Measurements from ENCODE around the gene SLC66A1. TPM values are rescaled to one million over a fixed set of nuclear protein-coding genes. Genes with fewer than 3 reads are reported as not detected.

Gene SLC66A1
- total RNA-seq, 1 experiment from 2014 or later: 24.0 TPM

- Histone ChIP-seq H3K4me1 (no peaks in the 10 kb centered on the region), H3K36me3 (ENCODE audit: control insufficient read depth, insufficient read depth, low read length) (no peaks in the 10 kb centered on the region; the same call in 1 of the 2 replicates), H3K27me3 (replicated peaks; ENCODE audit: control insufficient read depth, insufficient read depth, low read length) (no peaks in the 10 kb centered on the region), H3K9me3 (no peaks in the 10 kb centered on the region), H3K4me3 (ENCODE audit: low read depth, low read length) (no peak overlapping the region)
- ChIA-PET CTCF (interaction anchor here (1.5 kb wide), 1 partner anchor 276 kb away, joined by 5 read pairs; no protein-coding TSS in a partner anchor), POLR2A (no interaction called here)
- H3K27ac Mint-ChIP-seq (ENCODE audit: unreplicated experiment): no peak overlapping the region
- H3K4me3 Mint-ChIP-seq (ENCODE audit: unreplicated experiment): no peak overlapping the region
- no peaks in the 10 kb centered on the region for H3K4me1 Mint-ChIP-seq (ENCODE audit: low read depth, unreplicated experiment)
- H3K9me3 Mint-ChIP-seq (ENCODE audit: unreplicated experiment): no peaks in the 10 kb centered on the region
- no peaks in the 10 kb centered on the region for H3K27me3 Mint-ChIP-seq (ENCODE audit: insufficient read depth, unreplicated experiment)
- no peak for DNase-seq
- TF ChIP-seq, protein P1, sequence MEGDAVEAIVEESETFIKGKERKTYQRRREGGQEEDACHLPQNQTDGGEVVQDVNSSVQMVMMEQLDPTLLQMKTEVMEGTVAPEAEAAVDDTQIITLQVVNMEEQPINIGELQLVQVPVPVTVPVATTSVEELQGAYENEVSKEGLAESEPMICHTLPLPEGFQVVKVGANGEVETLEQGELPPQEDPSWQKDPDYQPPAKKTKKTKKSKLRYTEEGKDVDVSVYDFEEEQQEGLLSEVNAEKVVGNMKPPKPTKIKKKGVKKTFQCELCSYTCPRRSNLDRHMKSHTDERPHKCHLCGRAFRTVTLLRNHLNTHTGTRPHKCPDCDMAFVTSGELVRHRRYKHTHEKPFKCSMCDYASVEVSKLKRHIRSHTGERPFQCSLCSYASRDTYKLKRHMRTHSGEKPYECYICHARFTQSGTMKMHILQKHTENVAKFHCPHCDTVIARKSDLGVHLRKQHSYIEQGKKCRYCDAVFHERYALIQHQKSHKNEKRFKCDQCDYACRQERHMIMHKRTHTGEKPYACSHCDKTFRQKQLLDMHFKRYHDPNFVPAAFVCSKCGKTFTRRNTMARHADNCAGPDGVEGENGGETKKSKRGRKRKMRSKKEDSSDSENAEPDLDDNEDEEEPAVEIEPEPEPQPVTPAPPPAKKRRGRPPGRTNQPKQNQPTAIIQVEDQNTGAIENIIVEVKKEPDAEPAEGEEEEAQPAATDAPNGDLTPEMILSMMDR (IDR thresholded peaks at IDR 0.05; ENCODE audit: insufficient read depth in 1 of 2, low read depth in 1 of 2, low read length in 1 of 2, severe bottlenecking in 1 of 2, unreplicated experiment in 1 of 2): no peak
- BruUV-seq (replicated peaks): no TSS peak
- H3K36me3 Mint-ChIP-seq (ENCODE audit: insufficient read depth, unreplicated experiment): peaks cover 57% of the 10 kb centered on the region
- intact Hi-C loops (cut with micrococcal nuclease; ENCODE audit: unreplicated experiment): no loop called here
Observed at GRCh38 chr1:19374926-19375325, 62.8 kb downstream of the SLC66A1 start.

DNA sequence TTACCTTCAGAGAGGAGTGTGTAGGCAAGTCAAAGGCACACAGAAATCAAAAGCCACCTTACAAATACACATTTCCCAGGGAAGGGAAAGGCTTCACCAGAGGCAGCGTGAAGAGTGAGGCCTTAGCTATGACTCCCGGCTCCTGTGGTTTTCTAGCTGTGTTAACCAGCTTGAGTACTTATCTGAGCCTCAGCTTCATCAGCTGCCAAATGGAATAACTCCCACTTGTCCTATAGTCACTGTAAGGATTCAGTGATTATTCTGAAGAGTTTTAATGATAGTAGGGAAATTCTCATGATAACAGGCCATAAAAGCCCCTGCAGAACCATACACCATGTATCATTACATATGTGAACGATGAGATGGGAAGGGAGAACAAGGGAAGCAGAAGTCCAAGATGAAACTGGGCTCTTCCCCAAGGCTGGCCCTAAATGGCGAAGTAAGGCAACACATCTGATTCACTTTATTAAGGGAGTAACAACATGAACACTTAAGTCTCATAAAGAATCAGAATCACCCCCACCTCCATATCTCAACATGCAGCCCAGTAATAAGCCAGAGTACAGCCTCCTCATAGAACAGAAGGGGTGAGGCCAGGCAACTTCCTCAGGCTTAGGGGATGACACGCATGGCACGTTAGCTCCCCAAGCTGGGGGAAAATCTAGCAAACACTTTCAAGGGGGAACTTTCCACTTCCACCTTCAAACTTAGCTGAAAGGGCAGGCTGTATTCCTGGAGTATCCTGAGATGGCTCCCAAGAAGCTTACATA is 63.7 kb downstream of the SLC66A1 start:
- Histone ChIP-seq H3K36me3 (ENCODE audit: control insufficient read depth, insufficient read depth, low read length) (no peaks in the 10 kb centered on the region; the same call in 1 of the 2 replicates), H3K27me3 (replicated peaks; ENCODE audit: control insufficient read depth, insufficient read depth, low read length) (no peaks in the 10 kb centered on the region), H3K4me3 (ENCODE audit: low read depth, low read length) (no peak overlapping the region), H3K9me3 (no peaks in the 10 kb centered on the region), H3K4me1 (no peaks in the 10 kb centered on the region)
- no peaks in the 10 kb centered on the region for H3K27me3 Mint-ChIP-seq (ENCODE audit: insufficient read depth, unreplicated experiment)
- no peak overlapping the region for H3K4me3 Mint-ChIP-seq (ENCODE audit: unreplicated experiment)
- H3K36me3 Mint-ChIP-seq (ENCODE audit: insufficient read depth, unreplicated experiment): peaks cover 51% of the 10 kb centered on the region
- CTCF ChIA-PET: interaction anchor here (1.5 kb wide), 1 partner anchor 275 kb away, joined by 5 read pairs; no protein-coding TSS in a partner anchor
- H3K4me1 Mint-ChIP-seq (ENCODE audit: low read depth, unreplicated experiment): no peaks in the 10 kb centered on the region
- TF ChIP-seq, protein P1 (IDR thresholded peaks at IDR 0.05; ENCODE audit: insufficient read depth in 1 of 2, low read depth in 1 of 2, low read length in 1 of 2, severe bottlenecking in 1 of 2, unreplicated experiment in 1 of 2): no peak
- BruUV-seq (replicated peaks): no TSS peak
- H3K27ac Mint-ChIP-seq (ENCODE audit: unreplicated experiment): no peak overlapping the region
- DNase-seq: no peak
- POLR2A ChIA-PET: no interaction called here
- intact Hi-C loops (cut with micrococcal nuclease; ENCODE audit: unreplicated experiment): no loop called here
- H3K9me3 Mint-ChIP-seq (ENCODE audit: unreplicated experiment): no peaks in the 10 kb centered on the region

- no peaks in the 10 kb centered on the region for H3K9me3 Mint-ChIP-seq (ENCODE audit: unreplicated experiment)
- no peaks in the 10 kb centered on the region for H3K4me1 ChIP-seq
- no peaks in the 10 kb centered on the region for H3K27me3 ChIP-seq (replicated peaks; ENCODE audit: control insufficient read depth, insufficient read depth, low read length)
- no peaks in the 10 kb centered on the region for H3K27me3 Mint-ChIP-seq (ENCODE audit: insufficient read depth, unreplicated experiment)
- intact Hi-C loops (cut with micrococcal nuclease; ENCODE audit: unreplicated experiment): no loop called here
- BruUV-seq (replicated peaks): no TSS peak
- no peaks in the 10 kb centered on the region for H3K9me3 ChIP-seq
- no peak overlapping the region for H3K4me3 ChIP-seq (ENCODE audit: low read depth, low read length)
- no peak for DNase-seq
- H3K4me1 Mint-ChIP-seq (ENCODE audit: low read depth, unreplicated experiment): no peaks in the 10 kb centered on the region
- no peak overlapping the region for H3K27ac Mint-ChIP-seq (ENCODE audit: unreplicated experiment)
- H3K36me3 ChIP-seq (ENCODE audit: control insufficient read depth, insufficient read depth, low read length): no peaks in the 10 kb centered on the region; the same call in 1 of the 2 replicates
- H3K36me3 Mint-ChIP-seq (ENCODE audit: insufficient read depth, unreplicated experiment): peaks cover 50% of the 10 kb centered on the region
- CTCF ChIA-PET: no interaction called here
- POLR2A ChIA-PET: no interaction called here
- TF ChIP-seq, protein P1 (IDR thresholded peaks at IDR 0.05; ENCODE audit: insufficient read depth in 1 of 2, low read depth in 1 of 2, low read length in 1 of 2, severe bottlenecking in 1 of 2, unreplicated experiment in 1 of 2): no peak
- no peak overlapping the region for H3K4me3 Mint-ChIP-seq (ENCODE audit: unreplicated experiment)
Observed at GRCh38 chr1:19376428-19377372, 64.6 kb downstream of the SLC66A1 start.
